ENCODE data around the gene SEC61B.

DNA sequence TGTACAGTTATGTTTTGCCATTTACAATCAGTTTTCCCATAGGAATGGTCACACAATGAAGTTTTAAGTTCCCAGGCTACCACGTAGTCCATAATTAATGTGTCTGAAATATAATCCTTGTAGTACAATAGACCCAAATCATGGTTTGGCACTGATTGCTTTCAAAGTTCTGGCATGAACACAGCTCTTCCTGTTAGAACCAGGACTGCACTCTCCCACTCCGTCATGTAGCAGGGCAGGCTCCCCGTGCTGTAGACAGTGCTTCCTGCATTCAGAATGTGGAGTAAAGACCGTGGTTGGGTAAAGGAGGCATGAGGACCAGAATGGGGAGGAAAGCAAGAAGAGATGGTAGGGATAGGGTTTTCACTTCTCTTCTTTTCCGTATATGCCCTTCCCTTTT, 4.0 kb downstream of the SEC61B start:
- TF ChIP-seq, protein P1, sequence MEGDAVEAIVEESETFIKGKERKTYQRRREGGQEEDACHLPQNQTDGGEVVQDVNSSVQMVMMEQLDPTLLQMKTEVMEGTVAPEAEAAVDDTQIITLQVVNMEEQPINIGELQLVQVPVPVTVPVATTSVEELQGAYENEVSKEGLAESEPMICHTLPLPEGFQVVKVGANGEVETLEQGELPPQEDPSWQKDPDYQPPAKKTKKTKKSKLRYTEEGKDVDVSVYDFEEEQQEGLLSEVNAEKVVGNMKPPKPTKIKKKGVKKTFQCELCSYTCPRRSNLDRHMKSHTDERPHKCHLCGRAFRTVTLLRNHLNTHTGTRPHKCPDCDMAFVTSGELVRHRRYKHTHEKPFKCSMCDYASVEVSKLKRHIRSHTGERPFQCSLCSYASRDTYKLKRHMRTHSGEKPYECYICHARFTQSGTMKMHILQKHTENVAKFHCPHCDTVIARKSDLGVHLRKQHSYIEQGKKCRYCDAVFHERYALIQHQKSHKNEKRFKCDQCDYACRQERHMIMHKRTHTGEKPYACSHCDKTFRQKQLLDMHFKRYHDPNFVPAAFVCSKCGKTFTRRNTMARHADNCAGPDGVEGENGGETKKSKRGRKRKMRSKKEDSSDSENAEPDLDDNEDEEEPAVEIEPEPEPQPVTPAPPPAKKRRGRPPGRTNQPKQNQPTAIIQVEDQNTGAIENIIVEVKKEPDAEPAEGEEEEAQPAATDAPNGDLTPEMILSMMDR (IDR thresholded peaks at IDR 0.05), result no peak
- no peak for TF ChIP-seq POLR2A (IDR thresholded peaks at IDR 0.05)
